Measurements from ENCODE around the gene DYNLRB2. TPM values are rescaled to one million over a fixed set of nuclear protein-coding genes. Genes with fewer than 3 reads are reported as not detected.

Gene DYNLRB2
- total and polyA plus RNA-seq, 2 of the 13 experiments (the other 11 are each of a cell fraction or from before 2014, with no cell fraction given) = not detected

- intact Hi-C loops (cut with micrococcal nuclease; ENCODE audit: unreplicated experiment) = no loop called here
- TF ChIP-seq BRCA1 (CRISPR knock-in tag; IDR thresholded peaks at IDR 0.05) (no peak), HCFC1 (IDR thresholded peaks at IDR 0.05; ENCODE audit: low read depth, low read length) (no peak), ZKSCAN8 (CRISPR knock-in tag; IDR thresholded peaks at IDR 0.05; ENCODE audit: borderline replicate concordance) (no peak), FOXP4 (CRISPR knock-in tag; IDR thresholded peaks at IDR 0.05) (no peak), CBFB (CRISPR knock-in tag; IDR thresholded peaks at IDR 0.05) (no peak), ATF3 (CRISPR knock-in tag; IDR thresholded peaks at IDR 0.05) (no peak), PHF21A (CRISPR knock-in tag; IDR thresholded peaks at IDR 0.05) (no peak), RFXANK (CRISPR knock-in tag; IDR thresholded peaks at IDR 0.05) (no peak), SYNCRIP (IDR thresholded peaks at IDR 0.05; ENCODE audit: insufficient read depth, low read depth, low read length) (no peak)
- ChIA-PET POLR2A (no interaction called here), CTCF (ENCODE audit: low intra/inter-chr PET ratio, low total read pairs) (no interaction called here)
- no peaks in the 10 kb centered on the region for H4K20me1 ChIP-seq (ENCODE audit: insufficient read depth, low read length)
- 48% methylated on average over 4 of the region's 4 CpGs for WGBS (ENCODE audit: low lambda C conversion rate)
- no peak overlapping the region for H3K4me3 ChIP-seq (replicated peaks in 1 of 3; ENCODE audit: insufficient read depth in 1 of 3, low read depth in 2 of 3, low read length in 3 of 3)
- no peaks in the 10 kb centered on the region for H3K36me3 ChIP-seq (replicated peaks in 1 of 2; ENCODE audit: control insufficient read depth in 1 of 2, insufficient read depth in 2 of 2, low read length in 2 of 2)
- FAIRE-seq = no peak
- no peak overlapping the region for H3K9ac ChIP-seq (ENCODE audit: insufficient read depth, low read depth, low read length)
- in situ Hi-C loops (cut with HindIII; ENCODE audit: extremely low pct_ligation_motif_present, low pct_unique_long_range_greater_than_20kb) = no loop called here
- no TSS peak for BruUV-seq (replicated peaks)
- no peaks in the 10 kb centered on the region for H3K4me1 ChIP-seq (ENCODE audit: insufficient read depth, low read length)
- H3K4me2 ChIP-seq (ENCODE audit: low read depth, low read length) = no peak overlapping the region
- no peak overlapping the region for H2AFZ ChIP-seq (ENCODE audit: low read length)
- H3K27ac ChIP-seq (ENCODE audit: extremely low read length, insufficient read depth, low read length) = no peak overlapping the region
- no peaks in the 10 kb centered on the region for H3K9me3 ChIP-seq (ENCODE audit: low read length)
- DNase-seq (ENCODE audit: low spot score) = no peak
- ATAC-seq = no peak
- no peaks in the 10 kb centered on the region; a peak in 1 of 5 replicates for H3K27me3 ChIP-seq (ENCODE audit: control insufficient read depth in 1 of 2, insufficient read depth in 2 of 2, low read length in 2 of 2)
- H3K79me2 ChIP-seq (ENCODE audit: insufficient read depth, low read length) = no peaks in the 10 kb centered on the region
These were observed 46.3 kb downstream of the DYNLRB2 start for GRCh38 chr16:80587071-80587470.

Data from HepG2 (cell line).